AG10803 (cell line): Measurements from ENCODE around the gene KAT5.
"Not testable (repeated sequence)": the region's sequence is repeated elsewhere in the genome, so short reads cannot be mapped to it uniquely, and the experiment has no call there.

Experiments used
- DNase-seq: peaks from one replicate; pipeline ENCODE4 v3.0.0; 2010; ENCODE audit warnings: low read depth
- H3K4me3 ChIP-seq: 2 replicates; pipeline ENCODE4 v1.5.1; 2011; ENCODE audit warnings: mild to moderate bottlenecking, low read length, control low read depth
- CTCF ChIP-seq: conservative IDR thresholded peaks from 2 replicates; pipeline ENCODE4 v1.5.1; 2011; ENCODE audit warnings: mild to moderate bottlenecking, low read length, control low read depth, inconsistent platforms

Gene KAT5

GRCh38 chr11:65745049-65745448 lies 33.0 kb downstream of the KAT5 start:
- TF ChIP-seq CTCF: no peak
- no peak for DNase-seq
- no peak overlapping the region for H3K4me3 ChIP-seq

- not testable (repeated sequence) for DNase-seq, H3K4me3 ChIP-seq
Measured at GRCh38 chr11:65762169-65762568, 50.1 kb downstream of the KAT5 start.

- not testable (repeated sequence) for H3K4me3 ChIP-seq
Measured at GRCh38 chr11:65762816-65763215, 50.8 kb downstream of the KAT5 start.

GRCh38 chr11:65764434-65764833 lies 52.4 kb downstream of the KAT5 start:
- no peak for DNase-seq
- H3K4me3 ChIP-seq: no peak overlapping the region
- no peak for TF ChIP-seq CTCF

More at GRCh38 chr11:65762816-65763215, 50.8 kb downstream of the KAT5 start:
- DNase-seq: not testable (repeated sequence)

- TF ChIP-seq CTCF: no peak
- peak; percentile 92 for DNase-seq
Measured at GRCh38 chr11:65766535-65766934, 54.5 kb downstream of the KAT5 start.

GRCh38 chr11:65767406-65767805 lies 55.4 kb downstream of the KAT5 start:
- DNase-seq: no peak
- no peak for TF ChIP-seq CTCF
- H3K4me3 ChIP-seq: no peak overlapping the region

More at GRCh38 chr11:65766535-65766934, 54.5 kb downstream of the KAT5 start:
- H3K4me3 ChIP-seq: no peak overlapping the region

GRCh38 chr11:65767806-65768205 lies 55.8 kb downstream of the KAT5 start:
- not testable (repeated sequence) for H3K4me3 ChIP-seq, DNase-seq
